CD4-positive, alpha-beta T cell (primary cell): ENCODE measurements around the gene MYO15B. TPM values are rescaled to one million over a fixed set of nuclear protein-coding genes. Genes with fewer than 3 reads are reported as not detected.

Source experiments
- ATAC-seq: fragments of 200-7000 bp; cut with Tn5 transposase; one replicate; pipeline ENCODE4 v1.10.0; 2022; ENCODE audit warnings: mild to moderate bottlenecking; ENCODE audit not compliant: poor library complexity
- CTCF ChIA-PET: fragments of 350-600 bp; sonication (Branson Sonifier 250); formaldehyde crosslinking; loops from one replicate; lab custom pipeline; 2021; ENCODE audit warnings: antibody characterized with exemption, inconsistent platforms; lab: Charles Lee
- POLR2A ChIA-PET: fragments of 350-600 bp; sonication (Branson Sonifier 250); formaldehyde crosslinking; loops from one replicate; lab custom pipeline; 2021; ENCODE audit warnings: antibody characterized with exemption, inconsistent platforms; lab: Charles Lee
- DNase-seq, 14 experiments: peaks; one replicate each; pipeline ENCODE4 v3.0.0-alpha.2; 2013 to 2020; ENCODE audit warnings: mixed read lengths in 2 of 14
- H3K27ac ChIP-seq, 2 donors: one replicate each; pipeline versions ENCODE4 v1.5.1 to v1.7.0; 2013; ENCODE audit warnings: low read length in 2 of 2, low read depth in 1 of 2, mild to moderate bottlenecking in 1 of 2
- H3K27me3 ChIP-seq, 2 experiments: 1 replicate in 1 of 2; 2 replicates in 1 of 2; pipeline versions ENCODE4 v1.6.1 to v1.7.0; 2013; ENCODE audit warnings: low read length in 2 of 2, control low read depth in 1 of 2, mild to moderate bottlenecking in 1 of 2, moderate library complexity in 1 of 2; ENCODE audit not compliant: insufficient read depth in 2 of 2, control insufficient read depth in 1 of 2
- H3K36me3 ChIP-seq: one replicate; pipeline ENCODE4 v1.6.1; 2013; ENCODE audit warnings: low read length, control low read depth; ENCODE audit not compliant: insufficient read depth
- H3K4me1 ChIP-seq: one replicate; pipeline ENCODE4 v1.6.1; 2013; ENCODE audit warnings: low read length, control low read depth; ENCODE audit not compliant: insufficient read depth
- H3K4me3 ChIP-seq: one replicate; pipeline ENCODE4 v1.5.1; 2013; ENCODE audit warnings: mild to moderate bottlenecking, low read length, moderate library complexity
- H3K9me3 ChIP-seq, 2 experiments: 1 replicate in 1 of 2; 2 replicates in 1 of 2; pipeline versions ENCODE4 v1.6.1 to v1.7.0; 2013; ENCODE audit warnings: low read length in 2 of 2, mild to moderate bottlenecking in 2 of 2, control low read depth in 1 of 2, moderate library complexity in 1 of 2; ENCODE audit not compliant: control insufficient read depth in 1 of 2, insufficient read depth in 1 of 2
- H3K27ac Mint-ChIP-seq: one replicate; pipeline ENCODE4 v1.8.0; 2020; ENCODE audit warnings: mixed read lengths
- H3K27me3 Mint-ChIP-seq: one replicate; pipeline ENCODE4 v1.8.0; 2021; ENCODE audit warnings: mixed read lengths
- H3K36me3 Mint-ChIP-seq: one replicate; pipeline ENCODE4 v1.8.0; 2021; ENCODE audit warnings: low read depth, mixed read lengths
- H3K4me1 Mint-ChIP-seq: one replicate; pipeline ENCODE4 v1.8.0; 2021; ENCODE audit warnings: low read depth, mixed read lengths
- H3K4me3 Mint-ChIP-seq: one replicate; pipeline ENCODE4 v1.8.0; 2020; ENCODE audit warnings: mild to moderate bottlenecking, mixed read lengths
- H3K9me3 Mint-ChIP-seq: one replicate; pipeline ENCODE4 v1.8.0; 2020; ENCODE audit warnings: mixed read lengths
- CTCF ChIP-seq: fragments of 200-600 bp; IDR thresholded peaks from one replicate; pipeline ENCODE4 v1.8.0; 2022; ENCODE audit warnings: antibody characterized with exemption, mild to moderate bottlenecking
- intact Hi-C, 2 experiments: fragments of 100-400 bp; cut with DNase I in 1 of 2; cut with micrococcal nuclease in 1 of 2; formaldehyde crosslinking; loops; one replicate each; pipeline versions ENCODE4 v1.15.1 to v1.9.0; 2023 to 2025; cut with DNase I, micrococcal nuclease
- total RNA-seq, 174 experiments: library from RNA in 2 of 174; stranded (reverse) in 2 of 174; gene quantifications; one replicate each; pipeline ENCODE4 v1.2.3 and lab custom pipeline; 2021 to 2026

Gene MYO15B
- total RNA-seq, 2 experiments from 2014 or later, result 202 to 209 TPM

GRCh38 chr17:75552425-75553294 is 34.9 kb upstream of the MYO15B start:
- Mint-ChIP-seq H3K9me3 (no peaks in the 10 kb centered on the region), H3K4me1 (no peaks in the 10 kb centered on the region), H3K27me3 (no peaks in the 10 kb centered on the region), H3K27ac (no peak overlapping the region), H3K4me3 (no peak overlapping the region), H3K36me3 (no peaks in the 10 kb centered on the region)
- H3K27ac ChIP-seq, result no peak overlapping the region
- intact Hi-C loops, result no loop called here
- H3K4me1 ChIP-seq, result no peaks in the 10 kb centered on the region
- no peaks in the 10 kb centered on the region for H3K9me3 ChIP-seq
- ChIA-PET CTCF (no interaction called here), POLR2A (no interaction called here)
- no peak for DNase-seq
- no peak for ATAC-seq
- H3K4me3 ChIP-seq, result no peak overlapping the region
- no peak for TF ChIP-seq CTCF
- H3K36me3 ChIP-seq, result no peaks in the 10 kb centered on the region
- H3K27me3 ChIP-seq, result no peaks in the 10 kb centered on the region

GRCh38 chr17:75553295-75554110 is 34.1 kb upstream of the MYO15B start:
- Mint-ChIP-seq H3K27ac (no peak overlapping the region), H3K4me1 (no peaks in the 10 kb centered on the region), H3K4me3 (no peak overlapping the region), H3K27me3 (no peaks in the 10 kb centered on the region), H3K36me3 (no peaks in the 10 kb centered on the region), H3K9me3 (no peaks in the 10 kb centered on the region)
- intact Hi-C loops, result no loop called here
- H3K27me3 ChIP-seq, result no peaks in the 10 kb centered on the region
- H3K36me3 ChIP-seq, result peaks cover 2% of the 10 kb centered on the region
- TF ChIP-seq CTCF, result no peak
- H3K4me1 ChIP-seq, result no peaks in the 10 kb centered on the region
- DNase-seq, result no peak
- H3K27ac ChIP-seq, result no peak overlapping the region
- H3K9me3 ChIP-seq, result no peaks in the 10 kb centered on the region
- POLR2A ChIA-PET, result no interaction called here
- CTCF ChIA-PET, result no interaction called here
- no peak for ATAC-seq
- no peak overlapping the region for H3K4me3 ChIP-seq

GRCh38 chr17:75555679-75556153 is 31.9 kb upstream of the MYO15B start:
- H3K9me3 Mint-ChIP-seq, result no peaks in the 10 kb centered on the region
- H3K27ac Mint-ChIP-seq, result no peak overlapping the region
- Histone ChIP-seq H3K27ac (no peak overlapping the region), H3K27me3 (no peaks in the 10 kb centered on the region), H3K4me3 (no peak overlapping the region), H3K4me1 (no peaks in the 10 kb centered on the region), H3K36me3 (peaks cover 10% of the 10 kb centered on the region), H3K9me3 (no peaks in the 10 kb centered on the region)
- TF ChIP-seq CTCF, result no peak
- CTCF ChIA-PET, result no interaction called here
- H3K27me3 Mint-ChIP-seq, result no peaks in the 10 kb centered on the region
- POLR2A ChIA-PET, result no interaction called here
- intact Hi-C loops, result no loop called here
- no peaks in the 10 kb centered on the region for H3K4me1 Mint-ChIP-seq
- no peak overlapping the region for H3K4me3 Mint-ChIP-seq
- DNase-seq (no peak), ATAC-seq (no peak)
- peaks cover 4% of the 10 kb centered on the region for H3K36me3 Mint-ChIP-seq
